ENCODE measurements around the gene DNAH6. TPM values are rescaled to one million over a fixed set of nuclear protein-coding genes. Genes with fewer than 3 reads are reported as not detected.

The DNAH6 gene
- total RNA-seq, 1 experiment from 2014 or later, result 0.39 TPM

DNA sequence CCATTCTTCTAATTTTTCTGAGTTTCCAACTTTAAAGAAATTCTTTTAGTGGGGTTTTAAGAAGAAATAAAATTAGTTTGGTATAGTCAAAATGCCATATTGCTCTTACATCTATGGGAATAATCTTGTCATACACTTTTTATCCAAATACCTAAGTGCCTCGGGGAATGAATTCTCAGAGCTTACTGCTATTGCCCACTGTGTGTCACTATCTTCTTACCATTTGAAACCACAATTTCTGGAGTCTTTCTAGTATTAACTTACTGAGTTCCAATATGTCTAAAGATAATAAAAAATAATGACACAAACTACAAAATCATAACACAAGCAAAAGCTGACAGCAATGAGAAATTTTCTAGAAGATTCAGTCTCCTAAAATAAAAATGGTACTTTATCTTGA is 23.7 kb upstream of the DNAH6 start:
- H3K4me3 Mint-ChIP-seq, result no peak overlapping the region
- no peaks in the 10 kb centered on the region for H3K36me3 Mint-ChIP-seq
- ChIA-PET POLR2A (no interaction called here), CTCF (interaction anchor here (1.0 to 1.6 kb wide), 3 partner anchors 249 to 390 kb away, joined by 3 to 6 read pairs (median 4); no protein-coding TSS in a partner anchor)
- H3K27me3 Mint-ChIP-seq (ENCODE audit: low read depth), result no peaks in the 10 kb centered on the region
- ATAC-seq, result no peak
- no peak overlapping the region for H3K27ac Mint-ChIP-seq
- no peaks in the 10 kb centered on the region for H3K4me1 Mint-ChIP-seq
- no peak for DNase-seq (ENCODE audit: low spot score)
- H3K9me3 Mint-ChIP-seq, result peaks cover 4% of the 10 kb centered on the region; the same call in 1 of the 2 replicates
- TF ChIP-seq ZNF416 (CRISPR knock-in tag; IDR thresholded peaks at IDR 0.05) (no peak), ELF4 (CRISPR knock-in tag; IDR thresholded peaks at IDR 0.05; ENCODE audit: low read depth) (no peak), TCF7 (CRISPR knock-in tag; IDR thresholded peaks at IDR 0.05; ENCODE audit: low read depth) (no peak), JAZF1 (CRISPR knock-in tag; IDR thresholded peaks at IDR 0.05) (no peak), RORB (CRISPR knock-in tag; IDR thresholded peaks at IDR 0.05) (no peak), ETV6 (CRISPR knock-in tag; IDR thresholded peaks at IDR 0.05) (no peak), KAT7 (CRISPR knock-in tag; IDR thresholded peaks at IDR 0.05; ENCODE audit: borderline replicate concordance) (no peak), NR3C1 (CRISPR knock-in tag; conservative IDR thresholded peaks at IDR 0.05; ENCODE audit: low read depth) (no peak), ZNF232 (CRISPR knock-in tag; IDR thresholded peaks at IDR 0.05) (no peak), GTF2I (CRISPR knock-in tag; conservative IDR thresholded peaks at IDR 0.05) (no peak), SP1 (CRISPR knock-in tag; conservative IDR thresholded peaks at IDR 0.05) (no peak)
- TF ChIP-seq, protein P1, sequence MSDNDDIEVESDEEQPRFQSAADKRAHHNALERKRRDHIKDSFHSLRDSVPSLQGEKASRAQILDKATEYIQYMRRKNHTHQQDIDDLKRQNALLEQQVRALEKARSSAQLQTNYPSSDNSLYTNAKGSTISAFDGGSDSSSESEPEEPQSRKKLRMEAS (CRISPR knock-in tag; IDR thresholded peaks at IDR 0.05), result no peak
- TF ChIP-seq, protein P2, sequence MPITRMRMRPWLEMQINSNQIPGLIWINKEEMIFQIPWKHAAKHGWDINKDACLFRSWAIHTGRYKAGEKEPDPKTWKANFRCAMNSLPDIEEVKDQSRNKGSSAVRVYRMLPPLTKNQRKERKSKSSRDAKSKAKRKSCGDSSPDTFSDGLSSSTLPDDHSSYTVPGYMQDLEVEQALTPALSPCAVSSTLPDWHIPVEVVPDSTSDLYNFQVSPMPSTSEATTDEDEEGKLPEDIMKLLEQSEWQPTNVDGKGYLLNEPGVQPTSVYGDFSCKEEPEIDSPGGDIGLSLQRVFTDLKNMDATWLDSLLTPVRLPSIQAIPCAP (CRISPR knock-in tag; IDR thresholded peaks at IDR 0.05), result no peak
- TF ChIP-seq, protein P3, sequence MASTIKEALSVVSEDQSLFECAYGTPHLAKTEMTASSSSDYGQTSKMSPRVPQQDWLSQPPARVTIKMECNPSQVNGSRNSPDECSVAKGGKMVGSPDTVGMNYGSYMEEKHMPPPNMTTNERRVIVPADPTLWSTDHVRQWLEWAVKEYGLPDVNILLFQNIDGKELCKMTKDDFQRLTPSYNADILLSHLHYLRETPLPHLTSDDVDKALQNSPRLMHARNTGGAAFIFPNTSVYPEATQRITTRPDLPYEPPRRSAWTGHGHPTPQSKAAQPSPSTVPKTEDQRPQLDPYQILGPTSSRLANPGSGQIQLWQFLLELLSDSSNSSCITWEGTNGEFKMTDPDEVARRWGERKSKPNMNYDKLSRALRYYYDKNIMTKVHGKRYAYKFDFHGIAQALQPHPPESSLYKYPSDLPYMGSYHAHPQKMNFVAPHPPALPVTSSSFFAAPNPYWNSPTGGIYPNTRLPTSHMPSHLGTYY (CRISPR knock-in tag; IDR thresholded peaks at IDR 0.05), result no peak
- TF ChIP-seq, protein P4, sequence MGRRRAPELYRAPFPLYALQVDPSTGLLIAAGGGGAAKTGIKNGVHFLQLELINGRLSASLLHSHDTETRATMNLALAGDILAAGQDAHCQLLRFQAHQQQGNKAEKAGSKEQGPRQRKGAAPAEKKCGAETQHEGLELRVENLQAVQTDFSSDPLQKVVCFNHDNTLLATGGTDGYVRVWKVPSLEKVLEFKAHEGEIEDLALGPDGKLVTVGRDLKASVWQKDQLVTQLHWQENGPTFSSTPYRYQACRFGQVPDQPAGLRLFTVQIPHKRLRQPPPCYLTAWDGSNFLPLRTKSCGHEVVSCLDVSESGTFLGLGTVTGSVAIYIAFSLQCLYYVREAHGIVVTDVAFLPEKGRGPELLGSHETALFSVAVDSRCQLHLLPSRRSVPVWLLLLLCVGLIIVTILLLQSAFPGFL (CRISPR knock-in tag; IDR thresholded peaks at IDR 0.05; ENCODE audit: borderline replicate concordance), result no peak

DNA sequence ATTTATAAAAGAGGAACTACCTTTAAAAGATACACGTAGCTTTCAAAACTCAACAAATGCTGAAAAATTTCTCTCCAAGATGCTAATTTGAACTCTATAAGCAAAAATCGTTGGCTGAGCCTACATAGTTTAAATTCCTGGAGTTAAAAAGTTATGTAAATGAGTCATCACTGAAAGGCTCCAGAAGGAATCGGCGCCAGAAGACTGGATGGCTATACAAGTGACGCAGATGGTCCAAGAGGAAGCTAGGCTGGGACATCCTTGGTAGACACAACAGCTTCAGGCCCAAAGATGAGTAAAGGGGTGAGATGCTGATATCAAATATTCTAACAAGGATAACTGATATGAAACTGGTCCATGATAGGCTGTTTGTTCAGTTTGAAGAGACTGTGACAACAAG is 22.8 kb upstream of the DNAH6 start:
- H3K27me3 Mint-ChIP-seq (ENCODE audit: low read depth), result no peaks in the 10 kb centered on the region
- POLR2A ChIA-PET, result no interaction called here
- H3K4me3 Mint-ChIP-seq, result no peak overlapping the region
- H3K27ac Mint-ChIP-seq, result no peak overlapping the region
- H3K36me3 Mint-ChIP-seq, result no peaks in the 10 kb centered on the region
- peaks cover 3% of the 10 kb centered on the region; the same call in 1 of the 2 replicates for H3K9me3 Mint-ChIP-seq
- DNase-seq (ENCODE audit: low spot score) (no peak), ATAC-seq (no peak)
- no peaks in the 10 kb centered on the region for H3K4me1 Mint-ChIP-seq
- CTCF ChIA-PET, result interaction anchor here (1.3 to 1.6 kb wide), 3 partner anchors 248 to 377 kb away, joined by 3 to 6 read pairs (median 3); no protein-coding TSS in a partner anchor
- TF ChIP-seq, protein P5, sequence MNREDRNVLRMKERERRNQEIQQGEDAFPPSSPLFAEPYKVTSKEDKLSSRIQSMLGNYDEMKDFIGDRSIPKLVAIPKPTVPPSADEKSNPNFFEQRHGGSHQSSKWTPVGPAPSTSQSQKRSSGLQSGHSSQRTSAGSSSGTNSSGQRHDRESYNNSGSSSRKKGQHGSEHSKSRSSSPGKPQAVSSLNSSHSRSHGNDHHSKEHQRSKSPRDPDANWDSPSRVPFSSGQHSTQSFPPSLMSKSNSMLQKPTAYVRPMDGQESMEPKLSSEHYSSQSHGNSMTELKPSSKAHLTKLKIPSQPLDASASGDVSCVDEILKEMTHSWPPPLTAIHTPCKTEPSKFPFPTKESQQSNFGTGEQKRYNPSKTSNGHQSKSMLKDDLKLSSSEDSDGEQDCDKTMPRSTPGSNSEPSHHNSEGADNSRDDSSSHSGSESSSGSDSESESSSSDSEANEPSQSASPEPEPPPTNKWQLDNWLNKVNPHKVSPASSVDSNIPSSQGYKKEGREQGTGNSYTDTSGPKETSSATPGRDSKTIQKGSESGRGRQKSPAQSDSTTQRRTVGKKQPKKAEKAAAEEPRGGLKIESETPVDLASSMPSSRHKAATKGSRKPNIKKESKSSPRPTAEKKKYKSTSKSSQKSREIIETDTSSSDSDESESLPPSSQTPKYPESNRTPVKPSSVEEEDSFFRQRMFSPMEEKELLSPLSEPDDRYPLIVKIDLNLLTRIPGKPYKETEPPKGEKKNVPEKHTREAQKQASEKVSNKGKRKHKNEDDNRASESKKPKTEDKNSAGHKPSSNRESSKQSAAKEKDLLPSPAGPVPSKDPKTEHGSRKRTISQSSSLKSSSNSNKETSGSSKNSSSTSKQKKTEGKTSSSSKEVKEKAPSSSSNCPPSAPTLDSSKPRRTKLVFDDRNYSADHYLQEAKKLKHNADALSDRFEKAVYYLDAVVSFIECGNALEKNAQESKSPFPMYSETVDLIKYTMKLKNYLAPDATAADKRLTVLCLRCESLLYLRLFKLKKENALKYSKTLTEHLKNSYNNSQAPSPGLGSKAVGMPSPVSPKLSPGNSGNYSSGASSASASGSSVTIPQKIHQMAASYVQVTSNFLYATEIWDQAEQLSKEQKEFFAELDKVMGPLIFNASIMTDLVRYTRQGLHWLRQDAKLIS (CRISPR knock-in tag; IDR thresholded peaks at IDR 0.05; ENCODE audit: borderline replicate concordance), result no peak
- no peak for TF ChIP-seq CREM (CRISPR knock-in tag; IDR thresholded peaks at IDR 0.05)
- no peak for TF ChIP-seq NR1H2 (CRISPR knock-in tag; IDR thresholded peaks at IDR 0.05)
- TF ChIP-seq, protein P6, sequence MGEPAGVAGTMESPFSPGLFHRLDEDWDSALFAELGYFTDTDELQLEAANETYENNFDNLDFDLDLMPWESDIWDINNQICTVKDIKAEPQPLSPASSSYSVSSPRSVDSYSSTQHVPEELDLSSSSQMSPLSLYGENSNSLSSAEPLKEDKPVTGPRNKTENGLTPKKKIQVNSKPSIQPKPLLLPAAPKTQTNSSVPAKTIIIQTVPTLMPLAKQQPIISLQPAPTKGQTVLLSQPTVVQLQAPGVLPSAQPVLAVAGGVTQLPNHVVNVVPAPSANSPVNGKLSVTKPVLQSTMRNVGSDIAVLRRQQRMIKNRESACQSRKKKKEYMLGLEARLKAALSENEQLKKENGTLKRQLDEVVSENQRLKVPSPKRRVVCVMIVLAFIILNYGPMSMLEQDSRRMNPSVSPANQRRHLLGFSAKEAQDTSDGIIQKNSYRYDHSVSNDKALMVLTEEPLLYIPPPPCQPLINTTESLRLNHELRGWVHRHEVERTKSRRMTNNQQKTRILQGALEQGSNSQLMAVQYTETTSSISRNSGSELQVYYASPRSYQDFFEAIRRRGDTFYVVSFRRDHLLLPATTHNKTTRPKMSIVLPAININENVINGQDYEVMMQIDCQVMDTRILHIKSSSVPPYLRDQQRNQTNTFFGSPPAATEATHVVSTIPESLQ (CRISPR knock-in tag; IDR thresholded peaks at IDR 0.05), result no peak
- TF ChIP-seq TEAD4 (CRISPR knock-in tag; IDR thresholded peaks at IDR 0.05), result no peak
- TF ChIP-seq FOXP1 (CRISPR knock-in tag; IDR thresholded peaks at IDR 0.05; ENCODE audit: borderline replicate concordance), result no peak
- no peak for TF ChIP-seq TCF7 (CRISPR knock-in tag; IDR thresholded peaks at IDR 0.05; ENCODE audit: low read depth)
- TF ChIP-seq ZNF396 (CRISPR knock-in tag; IDR thresholded peaks at IDR 0.05; ENCODE audit: borderline replicate concordance), result no peak
- TF ChIP-seq ZNF121 (CRISPR knock-in tag; IDR thresholded peaks at IDR 0.05), result no peak
- TF ChIP-seq, protein P7, sequence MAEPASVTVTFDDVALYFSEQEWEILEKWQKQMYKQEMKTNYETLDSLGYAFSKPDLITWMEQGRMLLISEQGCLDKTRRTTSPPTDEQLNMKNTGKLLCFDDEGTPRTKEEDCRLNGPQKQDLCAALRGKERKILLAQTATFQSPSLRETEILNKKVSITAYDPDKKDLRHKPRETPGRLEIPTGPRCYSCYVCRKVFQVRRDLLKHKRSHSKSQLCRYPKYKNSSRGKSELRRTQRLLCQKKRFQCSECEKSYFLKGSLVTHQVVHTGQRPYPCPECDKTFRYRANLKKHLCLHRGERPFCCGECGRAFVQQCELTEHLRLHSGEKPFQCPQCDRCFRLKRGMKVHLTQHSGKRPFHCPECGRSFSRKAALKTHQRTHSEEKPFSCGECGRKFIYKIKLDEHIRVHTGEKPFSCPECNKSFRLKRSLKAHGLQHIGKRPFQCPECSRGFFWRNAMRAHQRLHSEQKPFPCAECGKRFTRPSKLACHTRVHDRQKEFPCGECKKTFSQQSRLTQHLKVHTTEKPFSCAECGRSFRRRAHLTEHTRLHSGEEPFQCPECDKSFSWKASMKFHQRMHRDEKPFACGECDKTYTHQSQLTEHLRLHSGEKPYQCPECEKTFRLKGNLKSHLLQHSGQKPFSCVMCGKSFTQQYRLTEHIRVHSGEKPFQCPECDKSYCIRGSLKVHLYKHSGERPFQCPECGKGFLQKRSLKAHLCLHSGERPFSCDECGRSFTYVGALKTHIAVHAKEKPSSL (CRISPR knock-in tag; conservative IDR thresholded peaks at IDR 0.05), result no peak
- TF ChIP-seq SMAD3 (CRISPR knock-in tag; IDR thresholded peaks at IDR 0.05; ENCODE audit: borderline replicate concordance), result no peak
- TF ChIP-seq HMGA2 (CRISPR knock-in tag; IDR thresholded peaks at IDR 0.05), result no peak

All from WTC11 (cell line).